Neural cell (in vitro differentiated cells): ENCODE results near the gene TCF4. TPM values are rescaled to one million over a fixed set of nuclear protein-coding genes. Genes with fewer than 3 reads are reported as not detected.

Experiments used
- H2AFZ ChIP-seq: fragments of 200-600, 300-800 bp; sonication (generic), shearing (Covaris generic); 2 replicates; pipeline ENCODE4 v1.6.0; 2014; ENCODE audit warnings: low read depth, mild to moderate bottlenecking, antibody characterized with exemption, low read length, moderate library complexity
- H3F3A ChIP-seq: fragments of 200-600 bp; shearing (Covaris generic); 2 replicates; pipeline ENCODE4 v1.6.1; 2016; ENCODE audit warnings: mild to moderate bottlenecking, moderate library complexity, mixed read lengths, antibody characterized with exemption, low read length; ENCODE audit not compliant: insufficient read depth, poor library complexity, severe bottlenecking
- H3K27ac ChIP-seq: fragments of 200-600, 300-800 bp; sonication (generic), shearing (Covaris generic); 2 replicates; pipeline ENCODE4 v1.5.1; 2014; ENCODE audit warnings: mild to moderate bottlenecking, low read length, moderate library complexity
- H3K27me3 ChIP-seq: fragments of 300-800, 200-600 bp; sonication (generic), shearing (Covaris generic); 2 replicates; pipeline ENCODE4 v1.6.0; 2014; ENCODE audit warnings: mild to moderate bottlenecking, low read depth, low read length, moderate library complexity; ENCODE audit not compliant: insufficient read depth
- H3K36me3 ChIP-seq: fragments of 300-800, 200-600 bp; sonication (generic), shearing (Covaris generic); 2 replicates; pipeline ENCODE4 v1.5.1; 2014; ENCODE audit warnings: mild to moderate bottlenecking, antibody characterized with exemption, low read length, moderate library complexity; ENCODE audit not compliant: insufficient read depth
- H3K4me2 ChIP-seq: fragments of 300-800, 200-600 bp; sonication (generic), shearing (Covaris generic); 2 replicates; pipeline ENCODE4 v1.6.0; 2014; ENCODE audit warnings: mild to moderate bottlenecking, low read length
- H3K4me3 ChIP-seq: fragments of 300-800, 200-600 bp; sonication (generic), shearing (Covaris generic); 2 replicates; pipeline ENCODE4 v1.5.1; 2014; ENCODE audit warnings: mild to moderate bottlenecking, low read length, moderate library complexity
- H3K79me2 ChIP-seq: fragments of 200-600 bp; shearing (Covaris generic); replicated peaks from 2 replicates; pipeline ENCODE4 v1.6.0; 2014; ENCODE audit warnings: mild to moderate bottlenecking, low read length, moderate library complexity; ENCODE audit not compliant: insufficient read depth
- H3K9ac ChIP-seq: fragments of 300-800, 200-600 bp; sonication (generic), shearing (Covaris generic); 2 replicates; pipeline ENCODE4 v1.6.1; 2016; ENCODE audit warnings: mild to moderate bottlenecking, low read length, mixed read lengths
- H3K9me2 ChIP-seq: fragments of 200-600 bp; shearing (Covaris generic); 2 replicates; pipeline ENCODE4 v1.6.1; 2016; ENCODE audit warnings: mild to moderate bottlenecking, low read length, mixed read lengths; ENCODE audit not compliant: insufficient read depth
- H3K9me3 ChIP-seq: fragments of 200-600, 300-800 bp; sonication (generic), shearing (Covaris generic); 2 replicates; pipeline ENCODE4 v1.6.1; 2016; ENCODE audit warnings: mild to moderate bottlenecking, mixed run types, low read length, moderate library complexity, mixed read lengths
- H4K20me1 ChIP-seq: fragments of 200-600 bp; shearing (Covaris generic); 2 replicates; pipeline ENCODE4 v1.6.1; 2016; ENCODE audit warnings: mild to moderate bottlenecking, mixed run types; ENCODE audit not compliant: insufficient read depth
- EP300 ChIP-seq: fragments of 450-650 bp; conservative IDR thresholded peaks from 2 replicates; pipeline ENCODE4 v1.6.1; 2014; ENCODE audit warnings: antibody characterized with exemption, mild to moderate bottlenecking, moderate library complexity; ENCODE audit not compliant: poor library complexity, severe bottlenecking
- EZH2 ChIP-seq: fragments of 200-600, 300-800 bp; shearing (Covaris generic), sonication (generic); IDR thresholded peaks from 2 replicates; pipeline ENCODE4 v1.6.1; 2014; ENCODE audit warnings: antibody characterized with exemption, low read length, borderline replicate concordance, mild to moderate bottlenecking; ENCODE audit not compliant: insufficient read depth, poor library complexity, severe bottlenecking
- RAD21 ChIP-seq: fragments of 450-650 bp; conservative IDR thresholded peaks from 2 replicates; pipeline ENCODE4 v1.6.1; 2014; ENCODE audit warnings: antibody characterized with exemption, mild to moderate bottlenecking, moderate library complexity
- SMC3 ChIP-seq: fragments of 450-650 bp; conservative IDR thresholded peaks from 2 replicates; pipeline ENCODE4 v1.6.1; 2014; ENCODE audit warnings: antibody characterized with exemption, mild to moderate bottlenecking, moderate library complexity; ENCODE audit not compliant: poor library complexity
- polyA plus RNA-seq: library from polyadenylated mRNA; depleted of rRNA; stranded (reverse); fragments of >200 nt; gene quantifications from 2 replicates; pipeline ENCODE4 v1.2.3, GENCODE V29; 2014
- TF ChIP-seq, protein P1 (sequence below): fragments of 450-650 bp; IDR thresholded peaks from 2 replicates; pipeline ENCODE4 v1.5.1; 2014; ENCODE audit warnings: antibody characterized with exemption, mild to moderate bottlenecking, moderate library complexity; ENCODE audit not compliant: poor library complexity, severe bottlenecking

Gene TCF4
- polyA plus RNA-seq, 1 donor from 2014 or later = 7.0 TPM

DNA sequence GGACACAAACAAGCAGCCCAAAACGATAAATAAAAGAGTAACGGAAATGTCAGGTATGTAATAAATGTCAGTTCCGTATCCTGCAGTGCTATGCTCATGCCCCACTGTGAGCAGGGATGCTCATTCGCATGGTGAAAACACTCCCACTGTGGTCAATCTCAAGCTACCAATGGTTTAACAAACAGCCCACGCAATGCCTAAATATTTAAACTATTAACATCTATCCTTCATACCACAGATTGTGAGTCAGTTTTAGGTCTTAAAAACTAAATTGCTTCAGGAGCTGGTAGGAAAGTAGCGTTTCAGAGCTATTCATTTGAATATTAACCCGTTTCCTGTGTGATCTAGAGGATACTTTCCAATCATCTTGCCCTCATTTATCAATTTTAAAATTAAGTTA lies 207.4 kb downstream of the TCF4 start:
- H3K9me3 ChIP-seq = no peaks in the 10 kb centered on the region
- no peak overlapping the region for H3K4me2 ChIP-seq
- no peak overlapping the region for H3K9ac ChIP-seq
- no peaks in the 10 kb centered on the region for H4K20me1 ChIP-seq
- H3K79me2 ChIP-seq = no peaks in the 10 kb centered on the region
- no peaks in the 10 kb centered on the region for H3F3A ChIP-seq
- no peak for TF ChIP-seq SMC3
- no peak for TF ChIP-seq RAD21
- no peak for TF ChIP-seq EP300
- no peaks in the 10 kb centered on the region for H3K27me3 ChIP-seq
- no peak overlapping the region for H3K27ac ChIP-seq
- H2AFZ ChIP-seq = no peak overlapping the region
- no peak overlapping the region for H3K4me3 ChIP-seq
- no peaks in the 10 kb centered on the region for H3K36me3 ChIP-seq
- no peaks in the 10 kb centered on the region for H3K9me2 ChIP-seq

- H3K27me3 ChIP-seq = no peaks in the 10 kb centered on the region
These were observed 211.6 kb downstream of the TCF4 start for GRCh38 chr18:55376387-55376786.

GRCh38 chr18:55375930-55376329 lies 212.1 kb downstream of the TCF4 start:
- no peaks in the 10 kb centered on the region for H3K27me3 ChIP-seq
- H3F3A ChIP-seq = no peaks in the 10 kb centered on the region
- no peaks in the 10 kb centered on the region for H3K36me3 ChIP-seq
- no peak overlapping the region for H3K27ac ChIP-seq
- no peak overlapping the region for H2AFZ ChIP-seq
- H3K9ac ChIP-seq = no peak overlapping the region
- no peaks in the 10 kb centered on the region for H4K20me1 ChIP-seq
- peaks cover 3% of the 10 kb centered on the region for H3K79me2 ChIP-seq
- no peak overlapping the region for H3K4me2 ChIP-seq
- H3K9me2 ChIP-seq = no peaks in the 10 kb centered on the region
- TF ChIP-seq SMC3 = no peak
- TF ChIP-seq, protein P1, sequence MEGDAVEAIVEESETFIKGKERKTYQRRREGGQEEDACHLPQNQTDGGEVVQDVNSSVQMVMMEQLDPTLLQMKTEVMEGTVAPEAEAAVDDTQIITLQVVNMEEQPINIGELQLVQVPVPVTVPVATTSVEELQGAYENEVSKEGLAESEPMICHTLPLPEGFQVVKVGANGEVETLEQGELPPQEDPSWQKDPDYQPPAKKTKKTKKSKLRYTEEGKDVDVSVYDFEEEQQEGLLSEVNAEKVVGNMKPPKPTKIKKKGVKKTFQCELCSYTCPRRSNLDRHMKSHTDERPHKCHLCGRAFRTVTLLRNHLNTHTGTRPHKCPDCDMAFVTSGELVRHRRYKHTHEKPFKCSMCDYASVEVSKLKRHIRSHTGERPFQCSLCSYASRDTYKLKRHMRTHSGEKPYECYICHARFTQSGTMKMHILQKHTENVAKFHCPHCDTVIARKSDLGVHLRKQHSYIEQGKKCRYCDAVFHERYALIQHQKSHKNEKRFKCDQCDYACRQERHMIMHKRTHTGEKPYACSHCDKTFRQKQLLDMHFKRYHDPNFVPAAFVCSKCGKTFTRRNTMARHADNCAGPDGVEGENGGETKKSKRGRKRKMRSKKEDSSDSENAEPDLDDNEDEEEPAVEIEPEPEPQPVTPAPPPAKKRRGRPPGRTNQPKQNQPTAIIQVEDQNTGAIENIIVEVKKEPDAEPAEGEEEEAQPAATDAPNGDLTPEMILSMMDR = no peak
- TF ChIP-seq RAD21 = no peak
- TF ChIP-seq EP300 = no peak
- no peaks in the 10 kb centered on the region for H3K9me3 ChIP-seq
- no peak overlapping the region for H3K4me3 ChIP-seq

More at GRCh38 chr18:55376387-55376786, 211.6 kb downstream of the TCF4 start:
- no peak overlapping the region for H3K4me3 ChIP-seq
- H3K27ac ChIP-seq = no peak overlapping the region
- no peaks in the 10 kb centered on the region for H3K79me2 ChIP-seq
- no peaks in the 10 kb centered on the region for H3K36me3 ChIP-seq
- H4K20me1 ChIP-seq = no peaks in the 10 kb centered on the region
- H3K9me3 ChIP-seq = no peaks in the 10 kb centered on the region
- no peaks in the 10 kb centered on the region for H3F3A ChIP-seq
- no peaks in the 10 kb centered on the region for H3K9me2 ChIP-seq
- H2AFZ ChIP-seq = no peak overlapping the region
- H3K9ac ChIP-seq = no peak overlapping the region
- no peak overlapping the region for H3K4me2 ChIP-seq
- TF ChIP-seq EZH2 = no peak
- no peak for TF ChIP-seq EP300
- TF ChIP-seq, protein P1 = no peak
